ENCODE data around the gene PPIL1. TPM values are rescaled to one million over a fixed set of nuclear protein-coding genes. Genes with fewer than 3 reads are reported as not detected.

Gene PPIL1
- polyA plus RNA-seq, 3 donors: 2.0 to 7.6 (median 5.9) TPM

- Mint-ChIP-seq H3K4me1 (peaks cover 2% of the 10 kb centered on the region), H3K9me3 (no peaks in the 10 kb centered on the region), H3K36me3 (no peaks in the 10 kb centered on the region), H3K27me3 (ENCODE audit: low read depth in 3 of 3) (peaks cover 3 to 7% (median 4%) of the 10 kb centered on the region in 3 donors), H3K27ac (no peak overlapping the region), H3K4me3 (no peak overlapping the region)
- DNase-seq: no peak
- Histone ChIP-seq H3K4me1 (ENCODE audit: control insufficient read depth in 1 of 2, insufficient read depth in 2 of 2, low read length in 2 of 2) (no peaks in the 10 kb centered on the region), H3K36me3 (replicated peaks in 1 of 2; ENCODE audit: control insufficient read depth in 1 of 2, insufficient read depth in 2 of 2, low read length in 2 of 2) (no peaks in the 10 kb centered on the region), H3K9me3 (replicated peaks in 1 of 2; ENCODE audit: control insufficient read depth in 1 of 2, insufficient read depth in 1 of 2, low read length in 2 of 2) (no peaks in the 10 kb centered on the region), H3K27ac (ENCODE audit: low read depth in 1 of 2, low read length in 2 of 2) (no peak overlapping the region), H3K4me3 (replicated peaks in 1 of 3; ENCODE audit: low read depth in 2 of 3, low read length in 3 of 3) (no peak overlapping the region), H3K4me2 (replicated peaks; ENCODE audit: extremely low read depth, low read length, poor library complexity, severe bottlenecking) (no peak overlapping the region), H3K79me2 (ENCODE audit: insufficient read depth, low read length) (no peaks in the 10 kb centered on the region), H3K9ac (ENCODE audit: insufficient read depth, low read length, poor library complexity, severe bottlenecking) (no peak overlapping the region), H2AFZ (ENCODE audit: insufficient read depth, low read depth, low read length, poor library complexity, severe bottlenecking) (no peak overlapping the region), H3K27me3 (ENCODE audit: control insufficient read depth in 2 of 2, insufficient read depth in 2 of 2, low read length in 2 of 2) (no peaks in the 10 kb centered on the region), H4K20me1 (ENCODE audit: insufficient read depth, low read length) (no peaks in the 10 kb centered on the region)
- 100% methylated on average over 2 of the region's 4 CpGs for WGBS (ENCODE audit: insufficient coverage)
- TF ChIP-seq CTCF (IDR thresholded peaks at IDR 0.05): no peak
- intact Hi-C loops (cut with micrococcal nuclease): no loop called here
Observed at GRCh38 chr6:36818756-36819155, 55.8 kb downstream of the PPIL1 start.

GRCh38 chr6:36817847-36818246 lies 56.8 kb downstream of the PPIL1 start:
- Histone ChIP-seq H3K27me3 (ENCODE audit: control insufficient read depth in 2 of 2, insufficient read depth in 2 of 2, low read length in 2 of 2) (no peaks in the 10 kb centered on the region), H3K4me2 (replicated peaks; ENCODE audit: extremely low read depth, low read length, poor library complexity, severe bottlenecking) (no peak overlapping the region), H3K27ac (ENCODE audit: low read depth in 1 of 2, low read length in 2 of 2) (no peak overlapping the region), H3K4me1 (ENCODE audit: control insufficient read depth in 1 of 2, insufficient read depth in 2 of 2, low read length in 2 of 2) (no peaks in the 10 kb centered on the region), H3K4me3 (replicated peaks in 1 of 3; ENCODE audit: low read depth in 2 of 3, low read length in 3 of 3) (no peak overlapping the region), H3K79me2 (ENCODE audit: insufficient read depth, low read length) (no peaks in the 10 kb centered on the region), H3K9me3 (replicated peaks in 1 of 2; ENCODE audit: control insufficient read depth in 1 of 2, insufficient read depth in 1 of 2, low read length in 2 of 2) (no peaks in the 10 kb centered on the region), H2AFZ (ENCODE audit: insufficient read depth, low read depth, low read length, poor library complexity, severe bottlenecking) (no peak overlapping the region), H3K36me3 (replicated peaks in 1 of 2; ENCODE audit: control insufficient read depth in 1 of 2, insufficient read depth in 2 of 2, low read length in 2 of 2) (no peaks in the 10 kb centered on the region), H3K9ac (ENCODE audit: insufficient read depth, low read length, poor library complexity, severe bottlenecking) (no peak overlapping the region), H4K20me1 (ENCODE audit: insufficient read depth, low read length) (no peaks in the 10 kb centered on the region)
- H3K4me1 Mint-ChIP-seq: peaks cover 2% of the 10 kb centered on the region
- no peaks in the 10 kb centered on the region for H3K36me3 Mint-ChIP-seq
- WGBS (ENCODE audit: insufficient coverage): no CpG with 5 or more reads among the region's 3 CpGs
- intact Hi-C loops (cut with micrococcal nuclease): no loop called here
- H3K9me3 Mint-ChIP-seq: no peaks in the 10 kb centered on the region
- no peak overlapping the region for H3K4me3 Mint-ChIP-seq
- DNase-seq: no peak
- H3K27me3 Mint-ChIP-seq (ENCODE audit: low read depth in 3 of 3): peaks cover 3 to 7% (median 4%) of the 10 kb centered on the region in 3 donors
- H3K27ac Mint-ChIP-seq: no peak overlapping the region
- TF ChIP-seq CTCF (IDR thresholded peaks at IDR 0.05): no peak
